Measurements from ENCODE around the gene PGR. TPM values are rescaled to one million over a fixed set of nuclear protein-coding genes. Genes with fewer than 3 reads are reported as not detected.
"Not testable (repeated sequence)": the region's sequence is repeated elsewhere in the genome, so short reads cannot be mapped to it uniquely, and the experiment has no call there.

Gene PGR
- total RNA-seq, 2 experiments from 2014 or later: not detected

DNA sequence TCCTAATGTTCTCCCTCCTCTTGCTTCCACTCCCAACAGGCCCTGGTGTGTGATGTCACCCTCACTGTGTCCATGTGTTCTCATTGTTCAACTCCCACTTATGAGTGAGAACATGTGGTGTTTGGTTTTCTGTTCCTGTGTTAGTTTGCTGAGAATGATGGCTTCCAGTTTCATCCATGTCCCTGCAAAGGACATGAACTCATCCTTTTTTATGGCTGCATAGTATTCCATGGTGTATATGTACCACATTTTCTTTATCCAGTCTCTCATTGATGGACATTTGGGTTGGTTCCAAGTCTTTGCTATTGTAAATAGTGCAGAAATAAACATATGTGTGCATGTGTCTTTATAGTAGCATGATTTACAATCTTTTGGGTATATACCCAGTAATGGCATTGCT, 115.9 kb downstream of the PGR start:
- POLR2A ChIA-PET: not testable (repeated sequence)

DNA sequence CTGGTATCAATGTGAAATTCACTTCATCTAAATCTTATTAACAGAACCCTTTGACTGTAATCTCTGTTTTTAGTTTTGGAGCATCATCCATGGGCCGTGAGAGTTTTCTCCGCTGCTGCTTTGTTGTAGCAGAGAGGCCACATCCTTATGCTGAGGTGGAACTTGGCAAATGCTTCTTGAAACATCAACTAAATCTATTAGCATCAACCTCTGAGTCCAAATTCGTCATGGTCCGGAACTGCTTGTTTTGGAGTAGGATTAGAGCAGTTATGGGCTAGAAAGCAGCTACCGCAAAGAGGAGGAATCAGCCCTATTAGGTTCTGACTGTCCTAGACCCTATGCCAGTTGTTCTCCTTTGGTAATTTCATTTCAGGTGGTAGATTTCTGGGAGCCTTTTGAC, 117.7 kb downstream of the PGR start:
- CTCF ChIA-PET: no interaction called here
- POLR2A ChIA-PET: no interaction called here

More for the DNA sequence above, 115.9 kb downstream of the PGR start:
- CTCF ChIA-PET: not testable (repeated sequence)

DNA sequence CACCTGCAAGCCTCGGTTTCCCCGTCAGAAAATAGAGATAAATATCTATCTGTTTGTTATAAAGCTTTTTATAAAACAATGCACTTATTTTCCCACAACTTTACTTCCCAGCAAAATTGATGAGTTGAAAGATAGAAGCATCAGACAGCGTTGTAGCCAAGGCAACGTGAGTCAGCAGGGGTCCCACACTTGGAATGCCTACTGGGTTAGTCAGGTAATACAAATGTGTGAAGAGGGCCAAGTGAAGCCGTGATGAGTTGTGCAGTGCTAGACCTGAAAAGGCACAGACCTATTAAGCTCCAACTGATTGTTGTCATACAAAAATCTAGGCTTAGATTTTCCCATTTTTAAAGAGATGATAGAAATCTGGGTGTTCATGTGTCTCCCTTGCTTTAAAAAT, 118.7 kb downstream of the PGR start:
- CTCF ChIA-PET: no interaction called here

DNA sequence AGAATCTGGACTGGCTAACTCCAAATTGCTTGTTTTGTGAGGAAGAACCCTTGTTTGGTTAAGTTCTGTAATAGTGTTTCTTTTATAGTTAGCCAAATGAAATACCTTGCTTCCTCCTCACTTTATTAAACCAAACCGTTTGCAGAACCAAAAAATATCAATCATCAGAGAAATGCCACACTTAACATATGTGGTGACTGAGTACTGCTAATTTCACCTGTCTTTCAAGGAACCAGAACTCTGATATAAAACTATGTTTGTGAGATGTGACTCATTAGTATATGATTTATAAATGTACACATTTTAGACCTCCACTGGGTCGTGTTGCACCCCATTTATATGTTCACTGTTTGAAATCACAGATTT, 119.9 kb downstream of the PGR start:
- ChIA-PET POLR2A (no interaction called here), CTCF (no interaction called here)

More for the DNA sequence above, 118.7 kb downstream of the PGR start:
- POLR2A ChIA-PET: no interaction called here

DNA sequence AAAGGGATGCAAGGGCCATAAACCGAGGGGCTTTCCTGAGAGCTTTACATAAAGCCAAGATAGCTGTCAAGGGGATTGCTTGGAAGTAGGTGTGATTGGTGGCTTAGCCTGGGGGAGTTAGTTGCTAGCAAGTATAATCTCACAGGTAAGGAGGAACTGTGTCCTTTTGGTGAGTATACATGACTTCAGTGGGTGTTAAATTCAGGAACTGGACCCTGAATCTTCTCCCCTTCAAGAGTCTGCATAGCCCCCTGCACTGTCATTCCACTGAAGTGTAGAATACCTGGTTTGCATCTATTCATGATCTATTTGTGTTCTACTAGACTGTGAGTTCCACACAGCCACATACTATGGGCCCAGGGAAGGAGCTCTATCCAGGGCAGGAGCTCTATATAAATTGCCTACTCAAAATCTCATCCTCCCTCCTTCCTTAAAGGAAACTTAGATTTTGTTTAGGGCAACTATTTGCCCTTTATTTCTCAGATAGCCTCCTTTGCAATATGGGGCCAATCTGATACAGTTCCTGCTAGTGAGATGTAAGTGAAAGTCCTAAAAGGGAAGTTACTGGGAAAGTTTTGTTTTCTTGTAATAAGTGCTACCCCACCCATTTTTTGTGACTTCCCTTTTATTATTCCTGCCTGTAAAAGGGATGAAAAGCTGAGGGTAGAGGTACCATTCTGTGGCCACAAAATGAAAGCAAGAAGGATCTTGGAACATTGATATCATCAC, 120.5 kb downstream of the PGR start:
- ChIA-PET CTCF (no interaction called here), POLR2A (no interaction called here)

DNA sequence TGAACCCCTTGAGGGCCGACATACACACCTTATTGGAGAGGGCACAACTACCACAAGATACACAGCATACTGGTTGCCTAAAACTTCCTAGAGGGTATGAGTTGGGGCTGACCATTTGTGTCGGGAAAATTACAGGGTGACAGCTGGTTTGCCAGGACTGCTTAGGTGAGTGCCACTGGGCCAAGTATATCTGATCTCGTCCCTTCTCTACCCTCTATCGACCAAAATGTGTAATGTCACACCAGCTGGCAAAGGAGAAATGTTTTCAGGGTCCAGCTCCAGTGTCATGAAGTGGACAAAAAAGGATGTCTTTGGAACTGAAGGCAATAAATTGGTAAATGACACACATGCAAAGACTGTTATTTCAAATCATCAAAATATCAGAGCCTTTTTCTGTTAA, 126.1 kb downstream of the PGR start:
- POLR2A ChIA-PET: no interaction called here
- CTCF ChIA-PET: no interaction called here

DNA sequence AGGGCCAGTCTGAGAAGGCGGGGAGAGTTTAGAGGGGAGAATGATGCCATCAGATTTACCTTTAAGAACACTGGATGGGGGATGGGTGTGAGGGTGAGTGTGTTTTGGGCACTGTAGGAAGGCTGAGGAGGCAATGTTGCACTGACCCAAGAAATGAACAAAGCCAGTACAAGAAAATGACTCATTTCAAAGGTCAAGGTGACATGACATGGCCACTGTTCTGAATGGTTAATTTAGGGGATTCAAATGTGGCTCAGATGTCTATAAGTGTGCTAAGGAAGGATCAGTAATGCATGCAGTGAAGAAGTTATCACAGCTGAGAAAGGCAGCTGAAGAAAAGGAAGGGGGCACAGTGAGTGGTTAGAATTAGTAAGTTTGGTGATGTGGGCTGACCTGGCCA, 129.9 kb downstream of the PGR start:
- ChIA-PET CTCF (no interaction called here), POLR2A (no interaction called here)

DNA sequence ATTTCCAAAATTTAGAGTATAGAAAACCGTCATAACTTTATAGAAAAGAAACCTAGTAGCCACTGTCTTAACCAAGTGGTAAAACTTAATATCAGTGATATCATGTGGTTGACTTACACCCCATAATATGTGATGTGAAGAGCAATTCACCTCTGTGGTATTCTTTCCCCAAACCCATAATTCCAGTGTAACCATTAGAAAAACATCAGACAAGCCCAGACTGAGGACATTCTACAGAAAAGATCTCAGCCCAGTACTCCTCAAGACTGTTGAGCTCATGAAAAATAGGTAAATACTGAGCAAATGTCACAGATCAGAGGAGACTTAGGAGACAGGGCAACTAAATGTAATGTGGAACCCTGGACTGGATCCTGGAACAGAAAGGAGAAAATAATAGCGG, 134.6 kb downstream of the PGR start:
- POLR2A ChIA-PET: no interaction called here
- CTCF ChIA-PET: no interaction called here

DNA sequence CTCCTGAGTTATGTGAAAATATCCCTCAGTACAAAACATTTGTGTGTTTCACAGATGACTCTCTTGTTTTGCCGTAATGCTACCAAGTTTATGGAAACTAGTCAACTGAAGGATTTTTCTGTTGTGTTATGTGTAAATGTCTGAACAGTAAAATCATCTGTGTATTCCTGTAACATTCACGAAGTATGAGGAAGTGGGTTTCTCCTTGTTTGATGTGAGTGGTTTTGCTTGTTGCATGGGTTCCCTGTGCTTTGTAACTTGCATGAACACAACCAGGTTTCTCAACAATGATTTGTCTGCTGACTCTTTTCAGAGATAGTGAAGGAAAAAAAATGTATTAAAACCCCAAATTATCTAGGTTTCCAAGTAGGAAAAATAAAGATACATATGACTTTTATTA, 138.1 kb downstream of the PGR start:
- CTCF ChIA-PET: no interaction called here
- POLR2A ChIA-PET: no interaction called here

DNA sequence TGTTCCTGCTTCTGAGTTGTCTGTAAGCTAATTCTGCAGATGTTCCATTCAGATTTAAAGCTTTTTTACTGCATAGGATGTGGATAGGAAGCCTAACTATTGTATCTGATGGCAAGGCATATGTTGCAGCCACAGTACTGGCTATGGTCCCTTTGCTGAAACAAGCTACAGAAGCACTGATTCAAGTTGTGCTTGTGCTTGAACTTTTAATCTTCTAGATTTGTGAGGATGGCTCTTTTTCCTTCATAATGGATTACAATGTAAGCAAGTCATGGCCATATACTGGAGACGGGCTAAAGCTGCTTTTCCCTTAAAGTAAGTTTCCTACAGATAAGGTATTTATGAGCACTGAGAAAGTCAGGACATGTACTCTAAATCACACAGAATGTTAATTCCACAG, 138.7 kb downstream of the PGR start:
- POLR2A ChIA-PET: no interaction called here
- CTCF ChIA-PET: no interaction called here

DNA sequence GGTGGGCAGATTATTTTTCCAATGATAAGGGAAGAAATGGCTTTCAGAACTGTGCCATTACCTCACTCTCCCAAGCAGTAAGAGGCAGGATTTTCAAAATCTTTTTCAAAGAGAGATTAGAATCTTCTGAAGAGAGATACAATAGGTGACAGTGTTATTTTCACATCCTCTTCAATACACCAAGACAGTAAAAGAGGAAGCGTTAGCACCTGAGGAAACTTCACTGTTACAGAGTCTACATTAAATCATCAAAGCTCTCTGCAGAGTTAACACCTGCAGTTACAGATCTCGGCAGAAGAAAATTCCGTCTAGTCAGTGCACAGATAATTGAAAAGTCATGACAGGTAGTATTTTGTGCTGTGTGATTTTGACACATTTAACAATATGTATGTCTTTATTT, 144.9 kb downstream of the PGR start:
- POLR2A ChIA-PET: no interaction called here
- CTCF ChIA-PET: no interaction called here

DNA sequence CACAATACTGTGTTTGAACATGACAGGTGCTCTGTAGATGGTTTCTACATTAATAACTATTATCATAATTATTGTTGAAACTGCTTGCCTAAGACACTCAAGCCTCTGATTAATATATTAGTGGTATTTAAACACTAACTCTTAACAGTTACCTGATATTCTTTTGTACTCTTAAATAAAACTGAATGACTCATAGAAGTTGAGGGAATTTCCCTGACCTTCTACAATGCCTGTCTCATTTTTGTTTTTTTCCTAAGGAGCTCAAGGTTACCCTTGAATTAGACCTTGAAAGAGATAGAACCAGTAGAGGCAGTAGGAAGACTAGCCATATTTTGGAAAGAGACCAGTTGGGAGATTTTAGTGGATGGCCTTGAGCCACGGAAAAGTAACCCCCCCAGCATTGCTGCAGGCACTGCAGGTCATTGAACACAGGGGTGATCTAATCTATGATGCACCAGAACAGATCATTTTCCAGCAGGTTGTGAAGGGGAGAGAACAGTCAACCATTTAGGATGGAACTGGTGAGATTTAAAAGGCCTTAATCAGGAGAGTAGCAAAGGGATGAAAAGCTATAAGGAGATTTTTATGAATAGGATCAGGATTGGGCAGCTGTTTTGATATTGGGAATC, 148.3 kb downstream of the PGR start:
- ChIA-PET POLR2A (no interaction called here), CTCF (interaction anchor here (0.6 kb wide), 1 partner anchor 155 kb away, joined by 4 read pairs; no protein-coding TSS in a partner anchor)

DNA sequence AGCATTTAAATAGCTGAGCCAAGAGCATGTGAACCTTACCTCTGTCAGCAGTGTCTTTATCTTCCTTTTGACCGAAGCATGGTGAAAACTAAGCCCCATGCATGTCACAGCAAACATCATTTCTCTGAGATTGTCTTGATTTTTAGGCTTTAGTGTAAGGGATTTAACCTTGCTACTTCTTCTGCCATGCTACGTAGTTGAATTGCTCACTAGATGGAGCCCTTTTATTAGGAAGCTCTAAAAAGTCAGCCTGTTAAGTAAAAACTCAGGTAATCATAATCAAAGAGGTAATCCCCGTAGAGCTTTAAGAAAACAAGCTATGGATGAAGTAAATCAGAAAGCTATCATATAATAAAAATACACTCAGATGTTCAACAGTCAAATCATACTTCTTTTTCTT, 149.5 kb downstream of the PGR start:
- POLR2A ChIA-PET: no interaction called here
- CTCF ChIA-PET: no interaction called here

Data from activated CD8-positive, alpha-beta memory T cell treated with anti-CD3 and anti-CD28 coated beads for 36 hours (primary cell).